ENCODE data around the gene KDM1B.
A peak's percentile ranks its signal among the peaks of the same experiment; 100 is the strongest.

Gene KDM1B

DNA sequence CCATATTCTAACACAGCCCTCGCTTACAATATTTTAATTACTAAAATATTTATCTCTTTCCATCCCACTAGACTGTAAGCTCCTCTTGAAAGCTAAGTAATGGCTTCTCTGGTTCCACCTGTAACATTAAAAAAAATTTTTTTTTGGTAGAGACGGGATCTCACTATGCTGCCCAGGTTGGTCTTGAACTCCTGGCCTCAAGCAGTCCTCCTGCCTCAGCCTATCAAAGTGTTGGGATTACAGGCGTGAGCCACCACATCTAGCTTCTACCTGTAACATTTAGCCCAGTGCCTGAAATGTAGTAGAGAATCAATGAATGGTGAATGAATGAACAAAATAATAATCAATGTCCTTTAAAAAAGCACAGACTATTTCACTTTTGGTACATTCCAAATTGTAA lies 80.3 kb downstream of the KDM1B start:
- no peak for DNase-seq

DNA sequence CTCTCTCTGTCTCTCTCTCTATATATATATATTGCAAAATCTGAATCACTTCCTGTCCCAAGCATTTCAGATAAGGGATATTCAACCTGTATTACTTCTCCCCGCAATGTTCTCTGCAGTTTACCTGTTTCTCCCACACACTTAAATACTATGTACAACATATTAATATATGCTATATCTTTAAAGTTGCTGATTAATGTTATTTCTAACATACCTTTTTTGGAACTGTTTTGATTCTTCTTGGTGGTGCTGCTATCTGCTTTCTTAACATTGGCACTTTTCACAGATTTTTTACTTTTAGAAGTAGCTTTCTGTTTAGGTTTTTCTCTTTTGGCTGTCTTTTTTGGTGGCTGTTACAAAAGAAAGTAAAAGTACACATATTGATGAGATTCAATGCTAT lies 81.9 kb downstream of the KDM1B start:
- no peak for DNase-seq

DNA sequence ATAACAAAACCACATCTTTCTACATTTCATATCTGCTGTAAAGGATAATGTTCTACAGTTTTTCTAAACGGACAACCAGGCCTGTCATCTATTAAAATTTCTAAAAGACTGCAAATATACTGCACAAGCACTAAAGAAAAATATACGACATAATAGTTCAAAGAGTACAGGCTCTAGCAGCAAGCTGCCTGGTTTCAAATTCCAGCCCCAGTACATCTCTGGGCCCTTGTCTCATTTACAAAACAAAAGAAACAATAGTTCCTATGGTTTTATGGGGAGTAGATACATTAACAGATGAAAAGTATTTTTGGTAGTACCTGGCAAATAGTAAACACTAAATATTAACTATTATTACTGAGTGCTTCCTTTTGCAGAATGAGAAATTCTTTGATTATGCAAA lies 85.0 kb downstream of the KDM1B start:
- no peak for DNase-seq

DNA sequence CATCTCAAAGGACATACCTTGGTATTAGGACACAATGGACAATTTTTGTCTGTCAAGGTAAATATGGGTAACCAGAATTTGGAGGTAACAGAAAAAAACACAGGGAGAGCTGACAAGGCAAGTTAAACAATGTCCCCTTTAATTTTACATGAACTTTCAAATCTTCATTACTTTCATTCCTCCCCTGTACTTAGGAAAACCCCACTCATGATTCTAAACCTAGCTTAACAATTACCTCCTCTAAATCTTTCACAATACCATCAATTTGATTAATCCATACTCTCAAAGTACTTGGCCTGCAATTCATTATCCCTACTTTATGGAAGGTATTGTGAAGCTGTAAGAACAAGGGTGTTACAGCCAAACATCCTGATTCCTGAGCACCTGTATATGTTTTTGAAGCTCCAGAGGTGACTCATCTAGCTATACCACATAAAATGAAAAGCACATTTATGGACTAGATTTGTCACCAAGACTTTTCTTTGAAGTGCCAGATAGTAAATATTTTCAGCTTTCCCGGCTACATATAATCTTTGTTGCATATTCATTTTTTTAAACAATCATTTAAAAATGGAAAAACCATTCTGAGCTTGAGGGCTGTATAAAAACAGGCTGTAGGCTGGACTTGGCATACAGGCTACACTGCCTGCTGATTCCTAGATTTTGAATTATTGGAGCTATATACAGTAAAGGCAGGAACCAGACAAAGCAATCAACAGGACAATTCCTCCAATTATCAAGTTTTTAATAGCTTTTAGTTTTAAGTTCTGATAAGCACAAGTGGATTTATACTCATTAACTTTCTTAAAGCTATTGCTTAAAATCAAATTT lies 86.2 kb downstream of the KDM1B start:
- DNase-seq: no peak

DNA sequence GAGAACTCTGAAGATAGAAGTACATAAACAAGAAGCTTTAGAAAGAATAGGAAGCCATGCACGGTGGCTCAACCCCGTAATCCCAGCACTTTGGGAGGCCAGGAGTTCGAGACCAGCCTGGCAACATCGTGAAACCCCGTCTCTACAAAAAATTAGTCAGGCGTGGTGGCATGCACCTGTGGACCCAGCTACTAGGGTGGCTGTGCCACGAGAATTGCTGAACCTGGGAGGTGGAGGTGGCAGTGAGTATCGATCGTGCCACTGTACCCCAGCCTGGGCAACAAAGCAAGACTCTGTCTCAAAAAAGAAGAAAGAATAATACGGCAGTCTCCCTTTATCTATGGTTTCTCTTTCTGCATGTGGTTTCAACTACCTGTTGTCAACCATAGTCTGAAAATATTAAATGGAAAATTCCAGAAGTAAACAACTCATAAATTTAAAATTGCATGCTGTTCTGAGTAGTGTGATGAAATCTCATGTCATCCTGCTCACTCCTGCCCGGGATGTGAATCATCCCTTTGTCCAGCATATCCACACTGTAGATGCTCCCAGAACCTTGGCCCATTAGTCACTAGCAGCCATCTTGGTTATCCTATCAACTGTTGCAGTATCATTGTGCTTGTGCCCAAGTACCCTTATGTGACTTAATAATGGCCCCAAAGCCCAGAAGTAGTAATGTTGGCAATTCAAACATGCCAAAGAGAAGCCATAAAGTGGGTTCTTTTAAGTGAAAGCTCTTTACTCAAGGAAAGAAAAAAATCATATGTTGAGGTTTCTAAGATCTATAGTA lies 87.0 kb downstream of the KDM1B start:
- no peak for DNase-seq

DNA sequence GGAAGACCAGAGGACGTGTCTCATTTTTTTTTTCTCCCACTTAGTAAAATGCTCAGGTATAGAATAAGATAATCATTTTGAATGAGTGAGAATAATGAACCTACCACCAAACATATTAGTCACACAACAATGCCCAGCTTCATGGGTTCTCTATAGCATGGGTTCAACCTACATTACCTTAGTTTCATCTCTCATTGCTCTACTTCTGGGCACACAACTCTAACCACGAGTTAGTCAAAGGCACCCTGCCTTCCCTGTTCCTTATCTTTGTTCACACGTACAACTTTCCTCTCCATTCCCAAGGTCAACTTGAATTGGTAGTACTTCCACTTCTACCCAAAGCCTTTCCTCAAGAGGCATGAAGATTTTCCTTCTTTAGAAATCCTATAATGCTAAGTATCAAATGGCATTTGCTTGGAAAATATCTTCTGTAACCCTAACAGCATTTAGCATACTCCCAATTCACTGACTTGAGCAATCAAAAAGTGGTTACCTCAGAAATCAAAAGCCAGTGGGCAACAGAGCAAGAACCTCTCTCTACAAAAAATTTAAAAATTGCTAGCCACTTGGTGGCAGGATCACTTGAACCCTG lies 88.2 kb downstream of the KDM1B start:
- DNase-seq: no peak

DNA sequence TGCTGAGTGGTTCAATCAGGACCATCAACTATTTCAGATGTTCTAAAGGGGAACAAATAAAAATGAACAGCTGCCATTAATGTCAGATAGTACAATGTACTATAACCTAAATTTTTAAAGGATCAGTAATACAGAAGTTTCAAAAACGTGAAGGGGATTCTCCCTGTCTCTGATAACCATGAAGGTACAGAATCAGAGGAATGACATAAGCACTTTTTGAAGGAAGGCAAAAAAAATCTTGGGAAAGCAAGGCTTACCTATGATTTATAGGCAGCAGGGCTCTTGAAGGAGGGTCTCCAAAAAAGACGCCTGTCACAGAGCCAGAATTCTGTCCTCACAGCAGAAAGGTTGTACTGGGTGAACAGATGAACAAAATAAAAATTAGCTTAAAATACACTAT lies 89.0 kb downstream of the KDM1B start:
- DNase-seq: no peak

DNA sequence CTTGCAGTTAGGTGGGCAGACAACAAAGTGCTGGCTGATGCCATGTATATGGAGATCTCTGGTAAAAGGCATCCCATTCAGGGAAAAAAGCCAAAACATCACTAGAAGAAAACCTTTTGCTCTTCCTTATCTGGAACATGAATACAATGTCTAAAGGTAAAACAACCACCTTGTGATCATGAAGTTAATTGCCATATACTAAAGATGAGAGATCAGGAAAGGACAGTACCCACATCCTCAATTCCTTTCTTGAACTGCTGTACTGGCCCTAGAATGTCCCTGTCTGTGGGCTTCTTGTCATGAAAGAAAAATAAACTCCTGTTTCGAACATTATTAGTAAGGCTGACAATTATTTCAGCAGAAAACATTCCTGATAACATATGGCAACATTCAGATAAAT lies 89.9 kb downstream of the KDM1B start:
- no peak for DNase-seq

DNA sequence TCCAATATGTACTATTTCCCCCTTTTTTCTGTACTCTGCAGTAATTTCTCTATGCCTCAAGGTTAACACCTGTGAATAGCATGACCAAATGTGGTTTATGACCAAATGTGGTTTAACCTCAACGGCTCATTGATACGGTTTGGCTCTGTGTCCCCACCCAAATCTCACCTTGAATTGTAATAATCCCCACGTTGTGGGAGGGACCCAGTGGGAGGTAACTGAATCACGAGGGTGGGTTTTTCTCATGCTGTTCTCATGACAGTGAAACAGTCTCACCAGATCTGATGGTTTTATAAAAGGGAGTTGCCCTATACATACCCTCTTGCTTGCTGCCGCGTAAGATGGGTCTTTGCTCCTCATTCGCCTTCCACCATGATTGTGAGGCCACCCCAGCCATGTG lies 90.4 kb downstream of the KDM1B start:
- DNase-seq: no peak

DNA sequence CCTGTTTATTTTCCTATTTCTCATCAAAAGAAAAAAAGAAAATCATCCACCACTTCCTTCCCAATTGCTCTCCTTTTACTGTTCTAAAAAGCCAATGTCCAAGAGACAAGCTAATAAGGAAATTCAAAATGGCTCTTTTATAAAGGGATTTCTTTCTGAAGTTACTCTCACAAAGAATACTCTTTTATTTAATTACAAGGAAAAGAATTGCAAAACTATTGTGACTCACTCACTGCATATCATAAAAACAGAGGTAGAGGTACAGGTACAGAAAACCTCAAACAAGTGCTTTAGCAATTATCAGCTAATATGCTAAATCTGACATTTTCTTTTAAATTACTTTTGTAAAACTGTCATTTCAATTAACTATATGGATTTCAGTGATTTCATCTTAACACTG lies 91.0 kb downstream of the KDM1B start:
- no peak for DNase-seq

DNA sequence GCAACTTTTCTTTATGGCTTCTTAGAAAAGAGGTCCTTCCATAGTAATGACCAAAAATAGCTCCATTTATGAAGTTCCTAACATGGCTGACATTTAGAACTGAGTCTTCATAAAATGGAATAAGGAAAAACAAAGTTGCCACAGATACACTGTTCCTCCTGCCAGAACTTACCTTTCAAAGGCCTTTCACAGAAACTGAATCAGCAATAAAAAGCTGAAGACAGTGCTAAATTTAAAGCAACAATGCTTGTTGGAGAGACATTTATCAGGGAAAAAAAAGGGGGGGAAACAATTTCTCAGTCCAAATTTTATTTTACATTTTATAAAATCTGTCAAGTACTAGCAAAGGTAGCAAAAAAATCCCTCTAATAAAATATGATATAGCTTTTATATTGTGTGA lies 91.8 kb downstream of the KDM1B start:
- no peak for DNase-seq

DNA sequence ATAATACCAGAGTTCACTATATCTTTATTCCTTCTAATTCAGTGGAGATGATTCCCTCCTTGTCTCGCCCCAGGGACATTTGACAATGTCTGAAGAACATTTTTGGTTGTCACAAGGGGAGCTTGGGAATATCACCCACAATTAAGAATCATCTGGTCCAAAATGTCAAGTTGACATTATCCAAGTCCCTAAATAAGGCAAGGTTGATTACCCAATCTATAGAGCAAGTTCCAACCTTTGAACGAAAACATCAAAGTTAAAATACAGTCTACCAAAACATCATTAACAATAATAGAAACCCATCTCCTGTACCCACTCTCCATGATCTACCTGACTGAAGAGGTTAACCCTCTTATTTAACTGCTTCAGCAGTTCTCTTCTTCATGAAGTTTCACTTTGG lies 93.5 kb downstream of the KDM1B start:
- DNase-seq: no peak

DNA sequence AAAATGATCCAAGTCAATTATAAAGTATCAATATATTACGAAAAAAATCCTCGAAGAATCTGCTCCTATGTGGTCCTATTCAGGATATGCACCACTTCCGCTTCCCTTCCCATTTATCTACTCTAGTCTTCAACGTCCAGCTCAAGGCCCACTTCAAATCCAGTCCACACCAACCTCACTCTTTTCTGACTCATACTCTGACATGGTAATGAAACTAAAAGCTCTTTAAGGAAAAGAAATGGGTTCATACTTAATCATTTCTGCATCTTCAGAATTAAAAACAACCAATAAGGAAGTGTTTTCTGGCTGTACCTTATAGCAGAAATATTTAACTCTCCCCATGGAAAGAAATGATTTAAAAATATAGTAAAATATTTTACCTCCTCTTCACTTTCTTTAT lies 94.0 kb downstream of the KDM1B start:
- DNase-seq: no peak

DNA sequence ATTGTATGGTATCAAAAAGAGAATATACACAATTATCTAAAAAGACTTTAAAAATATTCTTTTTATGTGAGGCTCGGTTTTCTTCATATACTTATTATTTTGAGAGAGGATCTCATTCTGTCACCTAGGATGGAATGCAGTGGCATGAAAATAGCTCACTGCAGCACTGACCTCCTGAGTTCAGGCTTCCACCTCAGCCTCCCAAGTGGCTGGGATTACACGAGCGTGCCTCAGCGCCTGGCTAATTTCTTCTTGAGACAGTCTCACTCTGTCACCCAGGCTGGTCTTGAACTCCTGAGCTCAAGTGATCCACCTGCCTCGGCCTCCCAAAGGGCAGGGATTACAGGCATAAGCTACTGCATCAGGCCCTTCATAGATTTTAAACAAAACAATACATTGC lies 98.4 kb downstream of the KDM1B start:
- no peak for DNase-seq

DNA sequence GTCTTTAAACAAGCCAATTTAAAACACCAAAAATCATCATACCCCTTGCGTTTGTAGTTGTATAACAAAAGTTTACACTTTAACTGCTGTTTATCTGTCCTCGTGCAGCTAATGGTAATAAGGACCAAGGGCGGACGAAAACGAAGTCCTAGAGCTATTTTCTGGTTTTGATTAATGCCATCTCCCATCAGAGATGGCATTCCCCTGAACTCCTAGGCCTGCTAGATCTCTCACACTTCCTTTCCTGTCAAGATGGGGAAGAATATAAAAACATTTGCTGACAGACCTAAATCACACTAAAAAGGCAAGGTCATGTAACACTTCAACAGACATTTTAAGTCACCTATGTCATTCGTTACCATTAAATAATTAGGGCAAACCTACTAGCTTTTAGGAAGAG lies 99.6 kb downstream of the KDM1B start:
- no peak for DNase-seq

DNA sequence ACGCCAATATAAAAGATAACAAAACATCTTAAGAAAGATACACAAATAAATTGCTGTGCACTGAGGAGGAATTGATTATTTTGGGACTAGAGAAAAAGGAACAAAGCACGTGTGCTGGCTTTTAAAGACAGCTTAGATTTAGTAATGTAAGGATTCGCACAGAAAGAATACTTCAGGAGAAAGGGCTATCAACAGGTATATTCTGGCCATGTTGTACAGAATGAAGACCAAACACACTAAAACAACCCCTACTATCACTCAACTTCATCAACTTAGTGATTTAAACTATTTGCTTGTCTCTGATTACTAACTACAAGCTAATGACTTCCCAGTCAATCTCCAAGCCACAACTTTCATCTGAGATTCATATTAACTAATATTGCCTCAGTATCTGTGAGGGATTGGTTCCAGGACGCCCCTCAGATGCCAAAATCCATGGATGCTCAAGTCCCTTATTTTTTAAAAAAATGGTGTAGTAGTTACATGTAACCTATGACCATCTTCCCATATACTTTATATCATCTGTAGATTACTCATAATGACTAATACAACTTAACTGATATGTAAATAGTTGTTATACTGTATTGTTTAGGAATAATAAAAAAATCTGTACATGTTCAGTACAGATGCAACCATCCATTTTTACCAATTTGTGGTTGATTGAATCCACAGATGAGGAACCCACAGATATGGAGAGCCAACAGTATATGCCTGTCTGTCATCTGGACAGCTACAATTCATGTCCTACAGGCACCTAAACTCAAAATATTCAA lies 104.6 kb downstream of the KDM1B start:
- DNase-seq: no peak

DNA sequence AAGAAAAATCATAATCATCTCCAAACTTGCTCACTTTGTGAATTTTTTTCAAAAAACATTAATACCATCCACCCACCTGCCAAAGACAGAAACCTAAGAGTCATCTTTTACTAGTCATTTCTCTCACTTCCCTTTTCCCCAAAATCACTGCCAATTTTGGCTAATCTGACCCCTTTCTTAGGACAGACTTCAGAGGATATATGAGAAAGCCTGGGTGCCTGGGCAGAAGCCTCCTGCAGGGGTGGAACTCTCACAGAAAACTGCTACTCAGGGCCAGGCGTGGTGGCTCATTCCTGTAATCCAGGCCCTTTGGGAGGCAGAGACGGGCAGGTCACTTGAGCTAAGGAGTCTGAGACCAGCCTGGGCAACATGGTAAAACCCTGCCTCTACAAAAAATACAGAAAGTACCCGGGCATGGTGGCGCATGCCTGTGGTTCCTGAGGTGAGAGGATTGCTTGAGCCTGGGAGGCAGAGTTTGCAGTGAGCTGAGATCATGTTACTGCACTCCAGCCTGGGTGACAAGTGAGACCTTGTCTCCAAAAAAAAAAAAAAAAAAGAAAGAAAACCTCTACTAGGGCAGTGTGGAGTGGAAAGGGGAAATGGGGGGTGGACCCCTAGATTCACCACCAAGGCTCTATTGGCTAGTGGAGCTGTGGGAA lies 105.4 kb downstream of the KDM1B start:
- peak; percentile 83 to 92 for DNase-seq

DNA sequence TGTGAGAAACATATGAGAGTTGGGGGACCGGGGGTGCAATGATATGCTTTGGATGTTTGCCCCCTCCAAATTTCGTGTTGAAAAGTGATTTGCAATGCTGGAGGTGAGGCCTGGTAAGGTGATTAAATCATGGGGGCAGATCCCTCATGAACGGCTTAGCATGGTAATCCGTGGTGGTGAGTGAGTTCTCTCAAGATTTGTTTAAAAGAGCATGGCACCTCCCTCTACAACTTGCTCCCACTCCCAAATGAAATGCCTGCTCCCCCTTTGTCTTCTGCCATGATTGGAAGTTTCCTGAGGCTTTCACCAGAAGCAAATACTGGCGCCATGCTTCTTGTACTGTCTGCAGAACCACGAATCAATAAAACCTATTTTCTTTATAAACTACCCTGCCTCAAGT lies 106.7 kb downstream of the KDM1B start:
- no peak for DNase-seq

DNA sequence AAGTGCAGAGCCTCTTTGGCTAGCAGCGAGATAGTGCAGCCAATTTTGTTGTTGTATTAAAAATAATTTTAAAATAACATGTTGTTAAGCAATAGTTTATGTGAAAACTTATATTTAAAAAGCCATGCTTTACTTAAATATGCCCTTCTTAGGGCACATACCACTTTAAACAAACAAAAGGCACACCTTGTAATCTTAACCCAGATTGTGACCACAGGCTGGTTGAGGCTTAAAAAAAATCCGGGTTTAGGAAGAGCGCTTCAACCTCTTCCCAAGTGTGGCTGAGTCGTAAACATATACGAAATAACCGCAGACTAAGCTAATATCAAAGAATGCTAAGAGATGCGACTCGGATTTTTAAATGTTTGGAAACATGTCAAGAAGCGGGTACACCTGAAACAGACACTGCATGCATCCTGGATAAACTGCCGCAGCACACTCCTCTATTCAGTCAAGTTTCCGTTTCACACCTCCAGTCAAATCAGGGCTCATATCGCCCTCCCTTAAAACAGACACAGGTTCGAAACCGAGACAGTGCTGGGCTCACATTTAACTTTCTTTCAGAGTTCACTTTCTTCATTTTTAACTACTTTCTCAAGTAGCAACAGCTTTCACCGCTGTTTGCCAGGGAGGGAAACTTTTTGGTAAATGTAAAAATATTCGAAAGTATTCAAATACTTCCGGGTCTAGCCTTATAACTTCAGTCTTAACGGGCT lies 107.6 kb downstream of the KDM1B start:
- peak; percentile 14 for DNase-seq

DNA sequence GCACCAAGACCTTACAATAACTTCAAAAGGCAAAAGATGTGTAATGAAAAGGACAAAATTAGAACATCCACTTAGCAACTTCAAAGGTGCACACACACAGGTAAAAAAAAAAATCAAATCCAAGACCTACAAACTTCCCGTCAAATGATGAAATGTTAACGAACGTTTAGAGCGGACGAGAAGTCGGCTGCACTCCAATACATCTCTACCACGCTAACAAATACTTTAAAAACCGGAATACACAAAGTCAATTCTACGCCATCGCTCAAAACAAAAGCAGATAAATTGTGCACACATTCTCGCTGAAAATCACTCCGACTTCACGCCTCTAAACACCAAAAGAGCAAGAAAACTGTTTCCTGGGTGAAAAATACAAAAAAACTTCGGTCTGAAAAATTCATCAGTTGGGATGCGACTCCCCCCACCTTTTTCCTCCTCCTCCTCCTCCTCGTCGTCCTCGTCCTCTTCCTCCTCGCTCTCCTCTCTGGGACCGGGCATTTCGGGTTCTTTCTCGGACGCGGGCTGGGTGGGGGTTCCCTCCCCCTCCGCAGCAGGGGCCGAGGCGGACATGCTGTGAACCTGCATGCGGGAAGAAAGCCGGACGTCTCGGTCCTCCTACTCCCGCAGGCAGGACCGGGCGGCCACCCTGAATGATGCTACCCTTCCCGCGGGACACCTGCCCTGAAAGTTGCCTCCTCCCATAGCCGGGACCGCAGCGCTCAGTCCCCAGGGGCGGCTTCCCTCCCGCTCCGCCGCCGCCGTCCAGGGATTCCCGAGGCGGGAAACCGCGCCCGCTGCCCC lies 108.4 kb downstream of the KDM1B start:
- DNase-seq: peak in 1 of 2 donors; percentile 16

Data from inflammatory macrophage (primary cell).